BJ (cell line): ENCODE data around the gene GIMAP2. TPM values are rescaled to one million over a fixed set of nuclear protein-coding genes. Genes with fewer than 3 reads are reported as not detected.

ENCODE experiments used
- CTCF ChIA-PET: fragments of 350-600 bp; formaldehyde crosslinking; extraction: SDS; loops from one replicate; lab custom pipeline; 2021; ENCODE audit warnings: antibody characterized with exemption, inconsistent platforms; lab: Yijun Ruan, JAX
- POLR2A ChIA-PET: fragments of 300-600 bp; sonication (Branson Sonifier 250); formaldehyde crosslinking; extraction: SDS; loops from one replicate; lab custom pipeline; 2021; ENCODE audit warnings: antibody characterized with exemption; lab: Charles Lee
- DNase-seq: peaks from one replicate; pipeline ENCODE4 v3.0.0-alpha.2; 2011; ENCODE audit warnings: low read depth
- H3K27me3 ChIP-seq: 2 replicates; pipeline ENCODE4 v1.6.0; 2011; ENCODE audit warnings: low read length; ENCODE audit not compliant: control insufficient read depth, insufficient read depth
- H3K36me3 ChIP-seq: 2 replicates; pipeline ENCODE4 v1.5.1; 2011; ENCODE audit warnings: low read length; ENCODE audit not compliant: control insufficient read depth, insufficient read depth
- H3K4me3 ChIP-seq: 2 replicates; pipeline ENCODE4 v1.5.1; 2011; ENCODE audit warnings: low read depth, mild to moderate bottlenecking, control low read depth, low read length
- polyA plus RNA-seq: library from polyadenylated mRNA; depleted of rRNA; stranded (reverse); fragments of >200 nt; gene quantifications from 2 replicates; pipeline ENCODE4 v1.2.3, GENCODE V29; 2011
- TF ChIP-seq, protein P1 (sequence below): IDR thresholded peaks from 2 replicates; pipeline ENCODE4 v1.5.1; 2011; ENCODE audit warnings: low read depth, mild to moderate bottlenecking, control low read depth, inconsistent platforms, low read length, moderate library complexity; ENCODE audit not compliant: insufficient read depth

GIMAP2 gene
- polyA plus RNA-seq, 1 experiment: 0.05 TPM

- ChIA-PET POLR2A (no interaction called here), CTCF (interaction anchor here (0.7 kb wide), 1 partner anchor 94 kb away, joined by 3 read pairs; no protein-coding TSS in a partner anchor)
- H3K36me3 ChIP-seq: no peaks in the 10 kb centered on the region
- DNase-seq: no peak
- no peak overlapping the region for H3K4me3 ChIP-seq
- TF ChIP-seq, protein P1, sequence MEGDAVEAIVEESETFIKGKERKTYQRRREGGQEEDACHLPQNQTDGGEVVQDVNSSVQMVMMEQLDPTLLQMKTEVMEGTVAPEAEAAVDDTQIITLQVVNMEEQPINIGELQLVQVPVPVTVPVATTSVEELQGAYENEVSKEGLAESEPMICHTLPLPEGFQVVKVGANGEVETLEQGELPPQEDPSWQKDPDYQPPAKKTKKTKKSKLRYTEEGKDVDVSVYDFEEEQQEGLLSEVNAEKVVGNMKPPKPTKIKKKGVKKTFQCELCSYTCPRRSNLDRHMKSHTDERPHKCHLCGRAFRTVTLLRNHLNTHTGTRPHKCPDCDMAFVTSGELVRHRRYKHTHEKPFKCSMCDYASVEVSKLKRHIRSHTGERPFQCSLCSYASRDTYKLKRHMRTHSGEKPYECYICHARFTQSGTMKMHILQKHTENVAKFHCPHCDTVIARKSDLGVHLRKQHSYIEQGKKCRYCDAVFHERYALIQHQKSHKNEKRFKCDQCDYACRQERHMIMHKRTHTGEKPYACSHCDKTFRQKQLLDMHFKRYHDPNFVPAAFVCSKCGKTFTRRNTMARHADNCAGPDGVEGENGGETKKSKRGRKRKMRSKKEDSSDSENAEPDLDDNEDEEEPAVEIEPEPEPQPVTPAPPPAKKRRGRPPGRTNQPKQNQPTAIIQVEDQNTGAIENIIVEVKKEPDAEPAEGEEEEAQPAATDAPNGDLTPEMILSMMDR: no peak
- H3K27me3 ChIP-seq: no peaks in the 10 kb centered on the region
Measured at GRCh38 chr7:150686030-150686631, 625 bp downstream of the GIMAP2 start.

- Histone ChIP-seq H3K4me3 (no peak overlapping the region), H3K27me3 (no peaks in the 10 kb centered on the region), H3K36me3 (no peaks in the 10 kb centered on the region)
- TF ChIP-seq, protein P1: no peak
- no peak for DNase-seq
- CTCF ChIA-PET: interaction anchor here (1.0 kb wide), 1 partner anchor 240 kb away, joined by 3 read pairs; no protein-coding TSS in a partner anchor
- POLR2A ChIA-PET: no interaction called here
Measured at GRCh38 chr7:150688630-150689029, 3.1 kb downstream of the GIMAP2 start.

DNA sequence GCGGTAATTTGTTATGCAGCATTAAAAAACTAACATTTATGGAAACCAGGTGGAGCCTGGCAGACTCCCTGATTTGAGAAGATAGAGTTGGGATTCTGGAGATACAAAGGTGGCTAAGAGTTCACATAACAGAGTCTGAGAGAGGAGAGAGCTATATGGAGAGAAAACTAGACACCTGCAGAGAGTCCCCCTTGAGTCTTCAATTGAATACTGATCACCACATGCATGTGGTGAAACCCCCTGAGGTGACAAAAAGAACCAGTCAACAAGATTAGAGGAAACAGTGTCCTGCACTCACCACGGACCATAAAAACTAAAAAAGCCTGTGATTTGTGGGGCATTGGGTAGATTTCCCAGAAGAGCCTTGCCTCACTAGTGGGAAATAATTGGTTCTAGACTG, 10.1 kb downstream of the GIMAP2 start:
- ChIA-PET CTCF (no interaction called here), POLR2A (no interaction called here)
- DNase-seq: no peak
- Histone ChIP-seq H3K27me3 (no peaks in the 10 kb centered on the region), H3K36me3 (no peaks in the 10 kb centered on the region), H3K4me3 (no peak overlapping the region)
- TF ChIP-seq, protein P1: no peak

DNA sequence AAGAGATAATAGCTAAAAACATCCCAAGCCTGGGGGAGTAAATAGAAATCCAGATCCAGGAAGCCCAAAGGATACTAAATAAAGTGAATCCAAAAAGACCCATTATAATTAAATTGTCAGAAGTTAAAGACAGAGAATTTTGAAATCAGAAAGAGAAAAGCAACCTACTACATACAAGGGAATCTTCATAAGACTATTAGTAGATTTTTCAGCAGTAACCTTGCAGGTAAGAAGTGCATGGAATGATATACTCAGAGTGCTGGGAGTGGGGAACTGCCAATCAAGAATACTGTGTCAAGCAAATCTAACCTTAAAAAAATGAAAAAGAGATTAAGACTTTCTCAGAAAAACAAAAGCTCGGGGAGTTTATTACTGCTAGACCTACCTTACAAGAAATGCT, 17.7 kb downstream of the GIMAP2 start:
- no peaks in the 10 kb centered on the region for H3K27me3 ChIP-seq
- no peaks in the 10 kb centered on the region for H3K36me3 ChIP-seq
- H3K4me3 ChIP-seq: no peak overlapping the region
- ChIA-PET POLR2A (no interaction called here), CTCF (no interaction called here)
- TF ChIP-seq, protein P1: no peak
- DNase-seq: no peak

DNA sequence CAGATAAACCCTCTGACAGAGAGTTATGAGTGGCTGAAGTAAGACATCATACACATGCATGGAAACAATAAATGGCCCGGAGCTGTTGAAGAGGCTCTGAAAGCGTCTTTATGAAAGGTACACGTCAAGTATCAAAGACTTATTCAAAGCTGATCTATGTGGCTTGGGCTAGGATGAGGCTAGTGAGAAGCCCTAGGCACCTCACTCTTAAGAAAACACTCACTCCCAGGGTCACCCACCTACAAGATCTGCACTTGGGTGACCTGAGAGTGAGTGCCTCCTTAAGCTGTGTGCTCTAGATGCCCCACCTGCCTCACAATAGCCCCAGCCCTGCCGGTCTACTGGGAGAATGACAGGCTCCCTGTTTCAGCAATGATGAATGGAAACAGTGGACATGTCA, 29.8 kb downstream of the GIMAP2 start:
- H3K36me3 ChIP-seq: no peaks in the 10 kb centered on the region
- CTCF ChIA-PET: no interaction called here
- no peak for DNase-seq
- TF ChIP-seq, protein P1: no peak
- no peak overlapping the region for H3K4me3 ChIP-seq
- POLR2A ChIA-PET: no interaction called here
- no peaks in the 10 kb centered on the region for H3K27me3 ChIP-seq
